ENCODE measurements around the gene RGS6.

Gene RGS6

DNA sequence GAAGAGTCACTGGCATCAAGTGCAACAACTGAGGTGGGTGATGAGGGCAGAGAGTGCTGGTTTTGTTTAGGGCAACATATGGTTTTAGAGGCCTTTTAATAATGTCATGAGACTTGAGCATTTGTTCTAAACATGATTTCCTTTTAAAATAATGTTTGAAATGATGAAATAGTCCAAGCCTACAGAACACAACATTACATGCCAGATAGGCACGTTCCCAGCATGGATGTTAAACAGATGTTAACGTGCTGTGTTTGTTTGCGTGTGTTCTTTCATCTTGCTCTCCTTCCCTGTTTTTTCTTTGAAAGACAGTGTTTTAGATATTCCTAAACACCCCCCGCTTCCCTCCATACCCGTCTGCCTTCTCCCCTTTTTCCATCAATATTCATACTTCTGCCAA is 82.3 kb downstream of the RGS6 start:
- DNase-seq (ENCODE audit: low spot score) = no peak

DNA sequence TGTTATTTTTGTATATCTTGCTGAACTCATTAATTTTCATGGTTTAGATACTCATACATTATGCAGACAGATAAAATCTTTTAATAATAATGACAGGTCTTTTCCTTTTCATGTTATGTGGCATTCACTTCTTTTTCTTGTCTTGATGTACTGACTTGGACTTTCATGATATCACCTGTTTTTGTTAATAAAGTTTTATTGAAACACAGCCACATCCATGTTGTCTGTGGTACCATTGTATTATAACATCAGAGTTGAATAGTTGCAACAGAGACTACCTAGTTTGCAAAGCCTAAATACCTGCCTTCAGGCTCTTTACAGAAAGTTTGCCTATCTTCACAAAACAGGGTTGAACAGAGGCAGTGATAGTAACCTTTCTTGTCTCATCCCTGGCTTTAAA is 85.1 kb downstream of the RGS6 start:
- no peak for DNase-seq (ENCODE audit: low spot score)

- no peak for DNase-seq (ENCODE audit: low spot score)
These were observed 91.2 kb downstream of the RGS6 start for GRCh38 chr14:72023128-72024042.

DNA sequence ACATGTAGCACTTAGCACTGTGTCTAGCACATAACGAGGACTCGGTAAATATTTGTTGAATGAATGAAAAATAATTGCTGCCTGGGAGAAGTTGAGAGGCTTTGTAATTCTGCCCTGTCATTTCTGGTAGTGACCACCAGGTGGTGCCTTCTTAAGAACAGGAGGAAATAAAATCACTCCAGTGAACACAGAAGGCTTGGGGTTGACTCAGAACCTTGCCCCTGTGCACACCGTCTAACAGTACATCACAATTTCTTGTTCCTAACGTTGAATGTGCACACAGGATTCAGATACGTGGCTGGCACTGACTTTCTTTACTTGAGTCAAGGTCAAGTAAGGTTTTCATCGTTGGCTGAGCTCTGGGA is 91.8 kb downstream of the RGS6 start:
- no peak for DNase-seq (ENCODE audit: low spot score)

DNA sequence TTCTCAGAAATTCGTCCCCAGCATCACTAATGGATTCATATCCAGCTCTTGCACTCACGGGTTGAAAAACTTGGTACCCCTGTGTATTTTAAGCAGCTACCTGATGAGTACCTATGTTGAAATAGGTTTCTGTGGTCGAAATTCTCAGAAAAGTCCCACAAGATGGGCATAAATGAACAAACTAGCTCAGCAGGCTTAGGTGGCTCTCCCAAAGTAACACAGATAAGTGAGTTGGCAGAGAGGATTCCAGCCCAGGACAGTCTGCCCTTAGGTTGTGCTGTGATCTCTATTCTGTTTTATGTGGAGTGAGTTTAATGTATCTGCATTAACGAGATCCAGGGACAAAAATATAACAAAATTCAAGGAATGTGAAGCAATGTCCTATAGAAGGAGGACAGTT is 92.3 kb downstream of the RGS6 start:
- no peak for DNase-seq (ENCODE audit: low spot score)

DNA sequence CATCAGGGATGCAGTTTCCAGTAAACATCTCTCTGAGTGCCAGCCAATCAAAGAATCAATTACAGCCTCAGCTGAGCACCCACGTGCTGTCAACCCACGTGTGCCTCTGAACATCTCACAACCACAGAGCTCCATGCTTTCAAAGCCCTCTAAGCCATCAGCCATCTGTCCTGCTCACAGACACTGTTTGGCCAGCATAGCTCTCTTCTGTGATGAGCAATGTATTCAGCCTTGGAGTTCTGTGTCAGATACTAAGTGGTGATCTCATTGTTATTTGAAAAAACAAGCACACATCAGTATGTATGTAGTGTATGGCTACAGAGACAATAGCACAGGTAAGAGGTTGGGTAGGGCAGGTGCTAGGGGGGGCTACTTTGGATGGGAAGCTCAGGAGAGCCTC is 94.3 kb downstream of the RGS6 start:
- DNase-seq (ENCODE audit: low spot score) = no peak

GRCh38 chr14:72027061-72027460 is 94.8 kb downstream of the RGS6 start:
- DNase-seq (ENCODE audit: low spot score) = no peak

DNA sequence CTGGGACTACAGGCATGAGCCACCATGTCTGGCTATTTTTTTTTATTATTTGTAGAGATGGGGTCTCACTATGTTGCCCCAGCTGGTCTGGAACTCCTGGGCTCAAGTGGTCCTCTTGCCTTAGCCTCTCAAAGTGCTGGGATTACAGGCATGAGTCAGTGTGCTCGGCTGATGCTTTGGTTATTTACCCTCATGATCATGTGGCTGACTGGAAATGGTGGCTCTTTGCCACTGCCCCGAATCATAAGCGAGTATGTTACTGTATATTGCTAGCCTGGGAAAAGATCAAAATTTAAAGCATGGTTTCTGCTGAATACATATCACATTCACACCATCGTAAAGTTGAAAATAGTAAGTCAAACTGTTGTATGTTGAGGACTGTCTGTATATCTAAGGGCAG is 101.1 kb downstream of the RGS6 start:
- DNase-seq (ENCODE audit: low spot score) = no peak

- DNase-seq (ENCODE audit: low spot score) = no peak
These were observed 108.3 kb downstream of the RGS6 start for GRCh38 chr14:72040528-72040927.

DNA sequence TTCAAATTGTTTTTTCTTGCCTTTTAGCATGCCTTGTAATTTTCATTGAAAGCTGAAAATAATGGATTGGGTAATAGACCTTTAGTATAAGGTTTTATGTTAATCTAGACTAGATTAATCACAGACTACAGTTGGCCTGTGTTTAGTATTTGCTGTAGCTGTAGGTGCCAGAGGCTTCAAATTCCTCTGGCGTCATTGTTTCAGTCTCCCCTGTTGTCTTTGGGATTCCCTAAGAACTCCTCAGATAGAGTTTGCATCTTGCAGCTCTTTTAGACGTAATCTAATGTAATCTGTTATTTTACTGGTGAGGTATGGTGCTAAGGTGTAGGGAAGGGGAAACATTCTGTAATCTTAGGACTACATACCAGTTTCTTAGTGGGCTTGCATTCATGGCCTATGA is 113.0 kb downstream of the RGS6 start:
- DNase-seq (ENCODE audit: low spot score) = no peak

DNA sequence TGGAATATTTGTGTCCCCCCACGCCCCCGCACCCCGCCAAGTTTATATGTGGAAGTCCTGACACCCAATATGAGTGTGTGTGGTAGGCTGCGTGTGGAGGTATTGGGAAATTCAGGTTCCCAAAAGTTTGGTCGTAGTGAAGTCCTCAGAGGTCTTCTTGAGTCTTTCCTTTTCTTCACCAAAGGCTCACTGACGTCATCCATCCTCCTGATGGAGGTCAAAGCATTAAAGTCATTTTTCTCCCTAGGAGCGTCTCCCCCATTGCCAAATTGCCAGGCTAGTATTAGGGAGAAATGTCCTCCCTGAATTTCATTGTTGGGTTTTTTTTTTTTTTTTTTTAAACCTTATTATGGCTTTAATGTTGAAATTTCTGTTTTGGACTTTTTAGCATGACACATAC is 113.7 kb downstream of the RGS6 start:
- no peak for DNase-seq (ENCODE audit: low spot score)

- no peak for DNase-seq (ENCODE audit: low spot score)
These were observed 117.2 kb downstream of the RGS6 start for GRCh38 chr14:72049462-72049861.

GRCh38 chr14:72052356-72052755 is 120.1 kb downstream of the RGS6 start:
- DNase-seq (ENCODE audit: low spot score) = no peak

GRCh38 chr14:72053651-72054050 is 121.4 kb downstream of the RGS6 start:
- DNase-seq (ENCODE audit: low spot score) = no peak

GRCh38 chr14:72054911-72055310 is 122.7 kb downstream of the RGS6 start:
- no peak for DNase-seq (ENCODE audit: low spot score)

- DNase-seq (ENCODE audit: low spot score) = no peak
These were observed 125.6 kb downstream of the RGS6 start for GRCh38 chr14:72057701-72058285.

DNA sequence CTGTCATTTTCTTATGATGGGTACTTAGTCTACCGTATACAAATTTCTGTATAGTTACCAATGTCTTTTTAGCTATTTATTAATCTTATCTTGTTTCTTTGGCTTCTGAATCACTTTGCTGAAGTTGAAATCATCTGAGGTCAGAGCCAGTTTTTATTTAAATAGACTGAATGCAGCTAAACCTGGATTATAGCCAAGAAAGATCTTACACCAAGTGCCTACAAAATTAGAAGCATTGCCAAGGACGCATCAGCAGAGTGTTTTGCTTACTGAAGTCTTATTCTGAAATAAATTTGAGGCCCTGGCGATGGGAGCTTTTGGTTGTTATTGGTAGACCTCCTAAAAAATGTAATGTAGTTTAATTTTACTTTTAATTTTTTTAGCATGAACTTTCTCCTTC is 128.2 kb downstream of the RGS6 start:
- DNase-seq (ENCODE audit: low spot score) = no peak

GRCh38 chr14:72060917-72061316 is 128.7 kb downstream of the RGS6 start:
- no peak for DNase-seq (ENCODE audit: low spot score)

DNA sequence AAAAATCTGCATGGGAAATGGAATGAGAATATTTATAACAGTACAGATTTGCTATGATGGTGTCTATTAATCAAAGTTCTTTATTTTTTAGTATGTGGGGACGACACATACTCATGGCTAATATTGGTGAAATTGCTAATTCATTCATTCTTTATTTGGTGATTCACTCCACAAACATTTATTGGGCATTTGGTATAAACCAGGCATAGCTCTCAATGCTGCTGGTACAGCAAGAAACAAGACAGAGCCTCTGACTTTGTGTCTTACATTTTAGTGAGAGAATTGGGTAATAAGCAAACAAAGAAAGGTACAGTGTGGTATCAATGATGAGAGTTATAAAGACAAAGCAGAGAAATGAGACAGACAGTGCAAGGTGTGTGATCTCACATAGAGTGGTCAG is 129.5 kb downstream of the RGS6 start:
- DNase-seq (ENCODE audit: low spot score) = no peak

DNA sequence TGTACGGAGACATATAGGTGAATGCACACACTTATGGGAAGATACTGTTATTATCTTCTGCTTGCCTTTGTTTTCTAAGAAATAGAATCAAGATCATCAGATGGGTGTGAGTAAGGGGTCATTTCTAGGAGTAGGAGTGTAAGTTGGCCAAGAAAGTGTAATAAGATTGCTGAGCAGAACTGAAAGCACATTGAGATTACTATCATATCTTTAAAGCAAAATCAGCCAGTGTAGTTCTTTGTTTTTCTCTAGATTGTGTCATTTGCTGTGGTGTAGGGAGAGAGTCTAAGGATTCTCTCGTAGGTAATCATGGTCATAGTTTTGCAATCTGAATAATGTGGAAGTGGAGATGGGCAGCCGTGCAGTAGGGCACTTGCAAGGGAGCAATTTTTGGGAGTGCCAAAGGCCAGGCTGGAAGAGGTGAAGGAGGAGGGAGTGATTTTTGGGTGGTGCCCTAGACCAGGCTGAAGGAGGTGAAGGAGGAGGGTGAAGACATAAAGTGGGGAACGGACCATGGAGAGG is 131.6 kb downstream of the RGS6 start:
- DNase-seq (ENCODE audit: low spot score) = no peak

- no peak for DNase-seq (ENCODE audit: low spot score)
These were observed 132.3 kb downstream of the RGS6 start for GRCh38 chr14:72064501-72064900.

GRCh38 chr14:72070458-72070857 is 138.2 kb downstream of the RGS6 start:
- DNase-seq (ENCODE audit: low spot score) = no peak

- DNase-seq (ENCODE audit: low spot score) = no peak
These were observed 143.6 kb downstream of the RGS6 start for GRCh38 chr14:72075649-72076334.
